HCT116 (cell line): ENCODE measurements around the gene PPP1CC. TPM values are rescaled to one million over a fixed set of nuclear protein-coding genes. Genes with fewer than 3 reads are reported as not detected.

Experiments used
- ATAC-seq: fragments of 200-7000 bp; cut with Tn5 transposase; 2 replicates; pipeline ENCODE4 v1.9.1; 2020; ENCODE audit warnings: mild to moderate bottlenecking, moderate library complexity
- BruUV-seq: library from RNA; stranded (reverse); fragments of 400-500 nt; replicated peaks from 2 replicates; lab custom pipeline; 2021; lab: Mats Ljungman, UMichigan
- CTCF ChIA-PET: fragments of 300-600 bp; sonication (Branson Sonifier 250); formaldehyde crosslinking; loops from one replicate; lab custom pipeline; 2021; ENCODE audit warnings: antibody characterized with exemption; lab: Charles Lee
- POLR2A ChIA-PET: fragments of 300-600, 350-600 bp; sonication (Branson Sonifier 250); formaldehyde crosslinking; loops from one replicate; lab custom pipeline; 2021; ENCODE audit warnings: antibody characterized with exemption; lab: Charles Lee
- RAD21 ChIA-PET, 2 experiments: fragments of 300-600 bp; sonication (Branson Sonifier 250); formaldehyde crosslinking; loops; one replicate each; lab custom pipeline; 2023; ENCODE audit warnings: low total read pairs in 2 of 2; ENCODE audit not compliant: uncharacterized antibody in 2 of 2, unreplicated experiment in 2 of 2, low non-redundant PET in 1 of 2; lab: Charles Lee
- DNase-seq: peaks from one replicate; pipeline ENCODE4 v3.0.0-alpha.2; 2010; ENCODE audit warnings: low read depth, low spot score
- H2AFZ ChIP-seq: fragments of 200-600 bp; shearing (Covaris generic), sonication (generic); 2 replicates; pipeline ENCODE4 v1.6.1; 2017; ENCODE audit warnings: low read depth, mixed run types, mixed read lengths, antibody characterized with exemption, low read length; ENCODE audit not compliant: poor library complexity, severe bottlenecking
- H3K27ac ChIP-seq: 2 replicates; pipeline ENCODE4 v1.5.1; 2012; ENCODE audit warnings: low read depth, low read length
- H3K27me3 ChIP-seq: fragments of 200-600 bp; sonication (generic); 2 replicates; pipeline ENCODE4 v1.6.1; 2016; ENCODE audit warnings: mixed run types, low read length, mixed read lengths; ENCODE audit not compliant: insufficient read depth
- H3K36me3 ChIP-seq, 2 experiments: fragments of 200-500 bp in 1 of 2; fragments of 200-600 bp in 1 of 2; sonication (Bioruptor generic) in 1 of 2; sonication (generic) in 1 of 2; 2 replicates each; pipeline versions ENCODE4 v1.5.1 to v1.6.1; 2014 to 2016; ENCODE audit warnings: low read length in 2 of 2, inconsistent platforms in 1 of 2, mixed read lengths in 1 of 2, mixed run types in 1 of 2; ENCODE audit not compliant: insufficient read depth in 2 of 2, control insufficient read depth in 1 of 2
- H3K4me1 ChIP-seq, 2 experiments: fragments of 200-600 bp in 1 of 2; sonication (generic) in 1 of 2; 2 replicates each; pipeline versions ENCODE4 v1.5.1 to v1.6.1; 2012 to 2017; ENCODE audit warnings: low read length in 2 of 2, inconsistent platforms in 1 of 2, mild to moderate bottlenecking in 1 of 2, mixed read lengths in 1 of 2, mixed run types in 1 of 2, moderate library complexity in 1 of 2; ENCODE audit not compliant: insufficient read depth in 2 of 2, control insufficient read depth in 1 of 2
- H3K4me2 ChIP-seq: fragments of 200-600 bp; sonication (generic); 2 replicates; pipeline ENCODE4 v1.6.1; 2017; ENCODE audit warnings: mixed run types, low read length, mixed read lengths
- H3K4me3 ChIP-seq, 2 experiments: fragments of 200-600 bp in 1 of 2; sonication (generic) in 1 of 2; replicated peaks in 1 of 2; 2 replicates each; pipeline ENCODE4 v1.5.1; 2011 to 2016; ENCODE audit warnings: low read length in 2 of 2, control low read depth in 1 of 2, low read depth in 1 of 2, mild to moderate bottlenecking in 1 of 2, mixed read lengths in 1 of 2, mixed run types in 1 of 2
- H3K79me2 ChIP-seq: fragments of 200-600 bp; sonication (generic); 2 replicates; pipeline ENCODE4 v1.6.1; 2017; ENCODE audit warnings: mild to moderate bottlenecking, mixed run types, low read length, moderate library complexity, mixed read lengths; ENCODE audit not compliant: insufficient read depth
- H3K9ac ChIP-seq: fragments of 200-600 bp; sonication (generic); 2 replicates; pipeline ENCODE4 v1.6.1; 2016; ENCODE audit warnings: low read length, mixed read lengths
- H3K9me2 ChIP-seq: fragments of 200-600 bp; sonication (generic), shearing (Covaris generic); 2 replicates; pipeline ENCODE4 v1.6.1; 2017; ENCODE audit warnings: mixed run types, mild to moderate bottlenecking, moderate library complexity; ENCODE audit not compliant: insufficient read depth
- H3K9me3 ChIP-seq, 2 experiments: fragments of 200-500 bp in 1 of 2; fragments of 200-600 bp in 1 of 2; sonication (Bioruptor generic) in 1 of 2; sonication (generic) in 1 of 2; 2 replicates each; pipeline ENCODE4 v1.6.1; 2014 to 2017; ENCODE audit warnings: low read length in 2 of 2, mixed read lengths in 2 of 2, inconsistent platforms in 1 of 2, low read depth in 1 of 2, mild to moderate bottlenecking in 1 of 2, mixed run types in 1 of 2, moderate library complexity in 1 of 2; ENCODE audit not compliant: control insufficient read depth in 1 of 2, insufficient read depth in 1 of 2
- H4K20me1 ChIP-seq: fragments of 200-600 bp; sonication (generic), shearing (Covaris generic); 2 replicates; pipeline ENCODE4 v1.6.1; 2017; ENCODE audit warnings: mixed run types, mild to moderate bottlenecking, moderate library complexity; ENCODE audit not compliant: insufficient read depth
- EGR1 ChIP-seq: IDR thresholded peaks from 2 replicates; pipeline ENCODE4 v1.6.1; 2012; ENCODE audit warnings: low read depth
- EZH2phosphoT487 ChIP-seq: fragments of 200-600 bp; IDR thresholded peaks from 2 replicates; pipeline ENCODE4 v1.6.1; 2018; ENCODE audit warnings: antibody characterized with exemption, borderline replicate concordance
- FOSL1 ChIP-seq: IDR thresholded peaks from 2 replicates; pipeline ENCODE4 v1.6.1; 2012; ENCODE audit warnings: low read depth
- POLR2AphosphoS5 ChIP-seq: IDR thresholded peaks from 2 replicates; pipeline ENCODE4 v1.6.1; 2011; ENCODE audit warnings: mild to moderate bottlenecking, low read depth, low read length, moderate library complexity
- RAD21 ChIP-seq: IDR thresholded peaks from 2 replicates; pipeline ENCODE4 v1.6.1; 2012; ENCODE audit warnings: low read depth, mild to moderate bottlenecking
- REST ChIP-seq: IDR thresholded peaks from 2 replicates; pipeline ENCODE4 v1.6.1; 2012; ENCODE audit warnings: low read depth
- SRF ChIP-seq: IDR thresholded peaks from 2 replicates; pipeline ENCODE4 v1.6.1; 2012; ENCODE audit warnings: low read depth
- TCF7L2 ChIP-seq: IDR thresholded peaks from 2 replicates; pipeline ENCODE4 v1.7.0; 2011; ENCODE audit warnings: borderline replicate concordance, inconsistent platforms; ENCODE audit not compliant: insufficient read depth, insufficient read length; ENCODE audit errors: extremely low read depth
- ZNF274 ChIP-seq: fragments of 200-500 bp; sonication (Bioruptor generic); IDR thresholded peaks from 2 replicates; pipeline ENCODE4 v1.6.1; 2014; ENCODE audit warnings: mild to moderate bottlenecking, low read depth, low read length, inconsistent platforms
- intact Hi-C: fragments of 100-400 bp; cut with micrococcal nuclease; formaldehyde crosslinking; loops from 2 replicates; pipeline ENCODE4 v1.10.0; 2022
- total RNA-seq: library from RNA; stranded (reverse); gene quantifications from one replicate; pipeline ENCODE4 v1.2.1, GENCODE V29; 2021; ENCODE audit not compliant: unreplicated experiment
- TF ChIP-seq, protein P1 (sequence below): IDR thresholded peaks from 2 replicates; pipeline ENCODE4 v1.6.1; 2011; ENCODE audit warnings: mild to moderate bottlenecking, low read length, moderate library complexity; ENCODE audit not compliant: insufficient replicate concordance; ENCODE audit errors: extremely low read depth
- TF ChIP-seq, protein P2 (sequence below): IDR thresholded peaks from 2 replicates; pipeline ENCODE4 v1.6.1; 2012

Gene PPP1CC
- total RNA-seq, 1 experiment from 2014 or later: 248 TPM

GRCh38 chr12:110778833-110779577, 36.3 kb upstream of the PPP1CC start:
- Histone ChIP-seq H4K20me1 (no peaks in the 10 kb centered on the region), H3K4me1 (no peaks in the 10 kb centered on the region), H3K79me2 (no peaks in the 10 kb centered on the region), H2AFZ (no peak overlapping the region), H3K36me3 (no peaks in the 10 kb centered on the region), H3K9ac (no peak overlapping the region), H3K9me2 (no peaks in the 10 kb centered on the region), H3K4me3 (no peak overlapping the region), H3K27ac (no peak overlapping the region), H3K4me2 (no peak overlapping the region), H3K27me3 (no peaks in the 10 kb centered on the region), H3K9me3 (no peaks in the 10 kb centered on the region)
- DNase-seq: no peak
- ChIA-PET POLR2A (interaction anchor here (0.7 kb wide), 1 partner anchor 34 kb away, joined by 4 read pairs; no protein-coding TSS in a partner anchor), CTCF (no interaction called here), RAD21 (no interaction called here)
- BruUV-seq: no TSS peak
- intact Hi-C loops: no loop called here
- TF ChIP-seq POLR2AphosphoS5 (no peak), RAD21 (no peak), SRF (no peak), FOSL1 (no peak), TCF7L2 (no peak), REST (no peak), EGR1 (no peak), ZNF274 (no peak), EZH2phosphoT487 (no peak)
- TF ChIP-seq, protein P1, sequence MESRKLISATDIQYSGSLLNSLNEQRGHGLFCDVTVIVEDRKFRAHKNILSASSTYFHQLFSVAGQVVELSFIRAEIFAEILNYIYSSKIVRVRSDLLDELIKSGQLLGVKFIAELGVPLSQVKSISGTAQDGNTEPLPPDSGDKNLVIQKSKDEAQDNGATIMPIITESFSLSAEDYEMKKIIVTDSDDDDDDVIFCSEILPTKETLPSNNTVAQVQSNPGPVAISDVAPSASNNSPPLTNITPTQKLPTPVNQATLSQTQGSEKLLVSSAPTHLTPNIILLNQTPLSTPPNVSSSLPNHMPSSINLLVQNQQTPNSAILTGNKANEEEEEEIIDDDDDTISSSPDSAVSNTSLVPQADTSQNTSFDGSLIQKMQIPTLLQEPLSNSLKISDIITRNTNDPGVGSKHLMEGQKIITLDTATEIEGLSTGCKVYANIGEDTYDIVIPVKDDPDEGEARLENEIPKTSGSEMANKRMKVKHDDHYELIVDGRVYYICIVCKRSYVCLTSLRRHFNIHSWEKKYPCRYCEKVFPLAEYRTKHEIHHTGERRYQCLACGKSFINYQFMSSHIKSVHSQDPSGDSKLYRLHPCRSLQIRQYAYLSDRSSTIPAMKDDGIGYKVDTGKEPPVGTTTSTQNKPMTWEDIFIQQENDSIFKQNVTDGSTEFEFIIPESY: no peak
- TF ChIP-seq, protein P2, sequence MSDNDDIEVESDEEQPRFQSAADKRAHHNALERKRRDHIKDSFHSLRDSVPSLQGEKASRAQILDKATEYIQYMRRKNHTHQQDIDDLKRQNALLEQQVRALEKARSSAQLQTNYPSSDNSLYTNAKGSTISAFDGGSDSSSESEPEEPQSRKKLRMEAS: no peak
- ATAC-seq: no peak
